H54 (cell line): ENCODE results near the gene KRTAP26-1.

Source experiments
- DNase-seq: peaks from one replicate; pipeline ENCODE4 v3.0.0; 2011; ENCODE audit warnings: low spot score, mixed read lengths; ENCODE audit not compliant: insufficient read length
- FAIRE-seq: peaks from 3 replicates; lab custom pipeline; 2011; peaks lifted over from hg19 to GRCh38; lab: Jason Lieb, UNC
- POLR2A ChIP-seq: IDR thresholded peaks from 2 replicates; pipeline ENCODE4 v1.6.1; 2011; ENCODE audit warnings: low read depth, mild to moderate bottlenecking, low read length

Gene KRTAP26-1, protein sequence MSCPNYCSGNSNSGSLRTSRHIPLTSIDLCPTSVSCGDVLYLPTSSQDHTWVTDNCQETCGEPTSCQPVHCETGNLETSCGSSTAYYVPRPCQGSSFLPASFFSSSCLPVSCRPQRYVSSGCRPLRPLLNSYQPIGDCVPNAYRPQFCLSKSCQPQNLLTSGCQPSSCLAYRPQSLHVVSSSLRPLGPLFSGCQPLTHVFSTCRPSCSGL

DNA sequence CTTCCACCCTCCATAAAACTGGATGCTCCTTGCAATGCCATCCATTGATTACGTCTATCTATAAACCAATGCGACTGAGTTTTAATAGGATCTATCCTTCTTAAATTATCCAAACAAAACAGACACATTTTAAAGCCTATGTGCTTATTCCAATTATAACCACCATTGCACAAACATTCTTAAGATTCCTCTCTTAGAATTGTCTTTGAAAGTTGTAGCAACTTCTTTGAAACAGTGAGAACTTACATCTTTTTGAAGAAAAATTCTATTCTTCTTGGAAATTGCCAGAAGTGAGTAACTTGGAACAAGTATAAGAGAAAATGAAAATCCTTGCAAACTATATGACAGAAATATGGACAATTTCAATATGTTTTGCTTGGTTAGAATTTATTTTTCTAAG, at the start of gene KRTAP26-1:
KRTAP26-1 (minus strand) TSS at position 101 of the 400 bp plus-strand sequence. CDS start 280 bp downstream, outside the sequence.
- no peak for FAIRE-seq
- TF ChIP-seq POLR2A: no peak
- no peak for DNase-seq

DNA sequence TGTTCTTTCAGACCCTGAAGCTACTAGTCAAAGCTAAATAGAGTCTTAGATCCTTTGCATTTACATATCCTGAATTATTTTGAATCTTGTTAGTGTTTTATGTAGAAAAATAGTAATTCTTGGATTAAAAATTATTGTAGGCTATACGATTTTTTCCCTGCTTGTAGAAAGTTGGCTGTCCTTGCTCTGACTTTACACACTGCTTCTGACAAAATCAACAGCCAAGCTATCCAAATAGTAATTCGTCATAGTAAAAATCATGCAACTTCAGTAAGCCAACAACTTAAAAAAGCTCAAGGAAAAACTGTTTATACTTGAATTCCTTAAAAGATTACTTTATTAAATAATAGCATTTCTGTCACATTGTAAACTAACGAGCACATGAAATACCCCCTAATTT, 35.8 kb upstream of the KRTAP26-1 start:
- TF ChIP-seq POLR2A: no peak

DNA sequence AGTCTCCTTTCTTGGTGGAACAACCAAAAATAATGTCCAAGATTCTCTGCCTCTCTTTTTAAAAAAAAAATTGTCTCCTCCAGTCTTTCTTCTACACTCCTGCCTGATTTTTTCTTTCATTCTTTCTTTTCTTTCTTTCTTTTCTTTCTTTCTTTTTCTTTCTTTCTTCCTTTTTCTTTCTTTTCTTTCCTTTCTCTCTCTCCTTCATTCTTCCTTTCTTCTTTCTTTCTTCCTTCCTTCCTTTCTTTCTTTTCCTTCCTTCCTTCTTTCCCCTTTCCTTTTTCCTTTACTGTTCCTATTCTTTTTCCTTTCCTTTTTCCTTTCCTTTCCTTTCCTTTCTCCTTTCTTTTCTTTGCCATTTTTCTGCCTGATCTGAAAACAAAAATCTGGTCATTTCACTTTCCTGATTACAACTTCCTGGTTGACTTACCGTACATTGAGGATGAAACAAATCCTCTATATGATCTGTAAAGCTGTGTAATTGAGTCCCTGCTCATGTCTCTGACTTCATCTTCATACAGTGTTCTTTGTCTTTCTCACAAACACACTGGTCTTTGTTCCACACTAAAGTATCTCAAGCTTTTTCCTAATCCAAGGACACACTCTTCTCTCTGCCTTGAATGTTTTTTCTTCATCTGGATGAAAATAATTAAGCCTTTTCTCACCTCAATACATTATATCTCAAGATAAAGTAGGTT, 34.3 kb upstream of the KRTAP26-1 start:
- FAIRE-seq (no peak), DNase-seq (no peak)

More for the DNA sequence above, 35.8 kb upstream of the KRTAP26-1 start:
- DNase-seq (no peak), FAIRE-seq (no peak)

DNA sequence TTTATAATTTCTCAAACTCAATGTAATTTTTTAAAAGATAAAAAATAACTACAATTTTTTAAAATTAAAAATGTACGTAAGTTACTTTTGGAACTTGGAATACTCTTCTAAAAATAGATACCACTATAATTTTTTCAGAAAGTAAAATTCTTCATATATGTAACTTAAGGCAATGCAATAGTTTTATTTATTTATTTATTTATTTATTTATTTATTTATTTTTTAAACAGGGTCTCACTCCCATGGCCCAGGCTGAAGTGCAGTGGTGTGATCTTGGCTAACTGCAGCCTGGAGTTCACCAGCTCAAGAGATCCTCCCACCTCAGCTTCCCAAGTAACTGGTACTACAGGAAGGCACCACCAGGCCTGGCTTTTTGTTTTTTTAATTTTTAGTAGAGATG, 31.4 kb upstream of the KRTAP26-1 start:
- TF ChIP-seq POLR2A: no peak
- DNase-seq: no peak
- no peak for FAIRE-seq

More for the DNA sequence above, 34.3 kb upstream of the KRTAP26-1 start:
- TF ChIP-seq POLR2A: no peak

DNA sequence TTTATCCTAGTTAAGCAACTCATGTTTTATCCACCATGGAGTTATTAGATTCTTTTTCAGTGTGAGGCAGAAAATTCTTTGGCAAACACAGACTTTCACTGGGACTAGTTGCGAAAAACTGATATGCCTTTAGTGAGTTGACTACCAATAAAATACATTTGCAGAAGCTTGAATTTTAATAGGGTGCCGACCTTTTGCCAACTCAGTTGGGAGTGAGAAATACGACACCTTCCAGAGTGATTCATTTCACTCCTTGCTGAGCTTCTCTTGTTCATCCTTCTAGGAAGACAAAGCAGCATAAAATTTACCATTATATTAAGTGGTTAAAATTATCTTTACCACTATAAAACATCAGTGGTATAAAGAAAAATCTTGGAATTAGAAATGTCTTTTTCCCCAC, 29.5 kb upstream of the KRTAP26-1 start:
- no peak for FAIRE-seq
- TF ChIP-seq POLR2A: no peak
- DNase-seq: no peak

DNA sequence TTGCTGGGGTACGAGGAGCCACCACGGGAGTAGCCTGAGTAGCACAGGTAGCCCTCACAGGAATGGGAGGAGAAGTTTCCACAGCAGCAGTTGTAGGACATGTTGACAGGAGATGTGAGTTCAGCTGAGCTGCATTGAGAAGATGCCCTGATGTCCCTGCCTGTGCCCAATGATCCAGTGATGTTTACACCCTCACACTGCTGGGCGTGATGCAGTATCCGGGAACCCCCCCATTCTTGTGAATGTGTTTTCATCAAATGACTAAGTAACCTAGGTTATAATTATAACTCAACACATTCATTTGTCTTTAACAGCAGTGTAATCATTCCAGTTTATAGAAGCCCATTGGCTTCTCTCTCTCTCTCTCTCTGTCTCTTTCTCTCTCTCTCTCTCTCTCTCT, 28.4 kb upstream of the KRTAP26-1 start, which contains the start of gene KRTAP23-1:
KRTAP23-1 (minus strand) TSS at position 101 of the 400 bp plus-strand sequence; CDS start at position 101, 0 bp downstream.
- DNase-seq (no peak), FAIRE-seq (no peak)

DNA sequence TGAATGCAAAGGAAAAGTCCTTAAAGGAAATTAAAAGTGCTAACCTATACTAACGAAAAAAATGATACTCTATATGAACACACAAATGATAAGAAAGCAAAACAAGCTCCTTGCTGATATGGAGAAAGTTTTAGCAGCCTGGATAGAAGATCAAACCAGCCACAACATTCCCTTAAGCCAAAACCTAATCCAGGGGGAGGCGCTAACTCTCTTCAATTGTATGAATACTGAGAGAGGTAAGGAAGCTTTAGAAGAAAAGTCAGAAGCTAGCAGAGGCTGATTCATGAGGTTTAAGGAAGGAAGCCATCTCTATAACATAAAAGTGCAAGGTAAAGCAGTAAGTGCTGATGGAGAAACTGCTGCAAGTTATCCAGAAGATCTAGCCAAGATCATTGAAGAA, 24.9 kb upstream of the KRTAP26-1 start:
- no peak for TF ChIP-seq POLR2A
- DNase-seq: no peak
- no peak for FAIRE-seq

More for the DNA sequence above, 28.4 kb upstream of the KRTAP26-1 start, which contains the start of gene KRTAP23-1:
- no peak for TF ChIP-seq POLR2A

DNA sequence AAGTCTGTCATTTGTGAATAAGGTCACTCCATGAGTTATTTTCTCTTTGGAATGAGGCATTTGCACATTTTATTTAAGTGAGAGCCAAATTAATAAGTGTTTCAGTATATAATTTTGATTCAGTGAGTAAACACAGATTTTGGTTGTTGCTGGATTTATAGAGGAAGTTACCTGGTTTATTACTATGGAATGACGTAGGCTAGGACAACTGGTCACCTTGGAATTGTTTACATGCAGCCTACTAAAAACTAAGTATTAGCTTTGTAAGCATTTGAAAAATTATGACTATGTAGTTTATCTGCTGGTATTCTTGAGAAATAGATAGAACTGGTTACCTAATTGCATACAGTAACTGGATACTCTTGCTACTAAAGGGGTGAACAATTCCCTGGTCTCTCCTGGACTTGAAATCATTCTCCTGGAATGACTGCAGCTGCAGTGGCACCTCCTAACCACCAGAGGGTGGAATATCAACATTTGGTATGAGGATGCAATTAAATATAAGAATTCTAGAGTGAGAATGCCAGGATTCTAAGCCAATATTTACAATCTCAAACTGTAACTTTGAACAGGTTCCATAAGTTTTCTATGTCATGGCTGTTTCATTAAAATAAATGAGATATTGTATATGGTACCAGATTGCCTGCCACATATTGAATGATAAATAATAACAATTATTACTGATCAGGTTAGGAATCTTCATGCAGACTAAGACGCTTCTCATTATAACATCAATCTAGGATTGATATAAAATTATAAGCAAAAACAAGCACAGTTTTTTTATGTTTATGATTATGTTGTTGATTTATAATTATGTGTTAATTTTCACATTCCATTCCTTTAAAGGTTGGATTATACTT, 20.8 kb upstream of the KRTAP26-1 start:
- no peak for TF ChIP-seq POLR2A
- DNase-seq (peak; percentile 13), FAIRE-seq (peak; percentile 38)

DNA sequence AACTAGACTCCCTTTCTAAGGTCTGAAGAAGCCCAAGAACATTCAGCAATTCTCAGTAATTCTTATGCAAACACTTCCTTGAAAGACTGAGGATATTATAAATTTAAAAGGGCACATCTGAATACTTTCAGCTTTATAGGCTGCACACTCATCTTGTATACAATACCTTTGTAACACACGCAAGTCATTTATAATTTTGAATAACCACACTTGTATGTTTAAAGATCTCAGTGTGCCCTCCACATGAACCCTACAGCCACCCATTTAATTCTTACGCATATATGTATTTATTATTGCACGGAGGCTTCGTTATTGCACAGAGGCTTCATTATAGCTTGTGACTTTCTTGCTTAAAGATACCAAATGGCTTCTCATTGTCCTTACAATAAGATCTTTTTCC, 18.6 kb upstream of the KRTAP26-1 start:
- no peak for FAIRE-seq

DNA sequence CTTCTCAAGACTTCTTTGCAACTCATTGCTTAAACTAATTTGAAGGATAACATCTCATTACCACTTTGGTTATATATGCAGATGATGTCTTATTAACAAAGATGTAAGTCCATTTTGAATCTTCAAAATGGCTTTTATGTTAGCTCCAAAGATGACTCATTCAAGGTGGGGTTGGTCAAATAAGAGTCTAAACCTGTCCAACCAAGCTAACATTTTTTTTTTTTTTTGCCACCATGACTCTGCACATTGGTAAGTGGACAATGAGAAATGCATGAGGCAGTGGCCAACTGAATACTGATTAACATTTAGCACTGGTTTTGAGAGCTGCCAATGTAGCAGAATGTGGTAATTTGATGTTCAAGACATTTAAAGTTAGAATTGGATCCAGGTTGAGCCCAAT, 17.7 kb upstream of the KRTAP26-1 start:
- DNase-seq (no peak), FAIRE-seq (no peak)
- TF ChIP-seq POLR2A: no peak

More for the DNA sequence above, 18.6 kb upstream of the KRTAP26-1 start:
- TF ChIP-seq POLR2A: no peak
- no peak for DNase-seq

DNA sequence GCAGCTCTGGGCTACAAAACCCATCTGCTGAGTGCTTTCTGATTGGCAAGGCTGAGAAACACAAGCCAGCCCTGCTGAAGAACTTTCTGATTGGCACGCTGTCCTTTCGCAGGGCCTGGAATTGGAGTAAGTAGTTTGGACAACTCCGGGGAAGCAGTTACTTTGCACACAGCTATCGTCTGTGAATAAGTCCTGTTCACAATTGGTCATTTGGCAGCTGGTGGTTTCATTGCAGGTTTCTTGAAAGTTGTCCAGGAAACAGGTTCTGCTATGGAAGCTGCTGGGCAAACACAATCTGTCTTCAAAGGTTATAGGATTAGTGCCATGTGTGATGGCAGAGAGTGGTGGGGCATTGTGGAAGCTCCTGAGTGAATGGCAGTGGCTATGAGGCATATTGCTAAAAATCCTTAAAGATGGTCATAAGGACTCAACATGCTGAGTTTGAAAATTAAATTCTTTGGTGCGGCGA, 17.2 kb upstream of the KRTAP26-1 start, which contains the start of gene KRTAP27-1:
KRTAP27-1 (minus strand) TSS at position 419 of the 469 bp plus-strand sequence; CDS start at position 393, 26 bp downstream.
- DNase-seq: no peak
- no peak for FAIRE-seq
- TF ChIP-seq POLR2A: no peak

DNA sequence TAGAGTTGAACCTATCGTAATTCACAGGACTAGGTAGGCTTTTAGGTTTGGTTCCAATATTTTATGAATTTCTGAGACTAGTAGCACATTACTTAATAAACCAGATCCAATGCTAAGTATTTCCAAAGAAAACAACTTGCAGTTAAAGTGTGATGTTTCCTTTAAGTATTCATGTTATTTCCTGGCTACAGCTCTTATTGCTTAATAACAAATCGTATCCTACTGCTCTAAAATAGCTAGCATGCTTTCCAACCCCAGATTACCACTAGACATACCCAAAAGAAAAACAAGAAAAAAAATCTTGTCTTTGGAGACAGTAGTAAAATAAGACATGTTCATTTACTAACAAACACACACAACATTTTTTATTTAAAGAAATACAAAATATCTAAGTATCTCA, 16.5 kb upstream of the KRTAP26-1 start:
- no peak for FAIRE-seq
- no peak for TF ChIP-seq POLR2A
- no peak for DNase-seq

DNA sequence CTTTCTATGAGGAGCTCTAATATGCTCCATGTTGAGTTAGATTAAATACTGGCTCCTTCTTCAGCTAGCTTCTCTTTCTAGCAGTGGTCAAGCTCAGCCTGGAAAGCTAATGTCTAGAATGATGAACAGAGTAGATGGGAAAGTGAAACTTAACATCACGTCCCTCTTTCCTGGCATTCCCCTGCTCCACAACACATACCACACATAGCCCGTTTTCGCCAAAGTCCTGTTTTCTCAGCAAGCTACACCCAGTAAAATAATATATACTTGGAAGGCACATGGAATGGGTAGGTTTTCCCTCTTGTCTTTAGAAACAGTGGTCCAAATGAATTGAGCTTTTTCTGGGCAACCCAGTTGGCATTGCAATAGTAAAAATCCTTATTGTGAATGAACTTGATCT, 13.6 kb upstream of the KRTAP26-1 start:
- FAIRE-seq: no peak
- TF ChIP-seq POLR2A: no peak
- DNase-seq: no peak
